Body of pancreas (tissue), 4 donors: Measurements from ENCODE around the gene PIGU. TPM values are rescaled to one million over a fixed set of nuclear protein-coding genes. Genes with fewer than 3 reads are reported as not detected.
A peak's percentile ranks its signal among the peaks of the same experiment; 100 is the strongest.

Experiments used
- ATAC-seq: fragments of 150-250 bp; one replicate; pipeline ENCODE4 v1.9.1; 2016
- DNase-seq, 4 donors: peaks; one replicate each; pipeline ENCODE4 v3.0.0-alpha.2; 2019
- H3K27ac ChIP-seq, 4 donors: fragments of 200-600 bp; sonication (generic); 1 replicate in 3 of 4; 2 replicates in 1 of 4; pipeline versions ENCODE4 v1.5.1 to v1.6.1; 2016 to 2019; ENCODE audit warnings: mild to moderate bottlenecking in 1 of 4, mixed read lengths in 1 of 4, moderate library complexity in 1 of 4
- H3K27me3 ChIP-seq, 2 donors: fragments of 200-600 bp; sonication (generic); one replicate each; pipeline ENCODE4 v1.6.0; 2016; ENCODE audit warnings: mild to moderate bottlenecking in 1 of 2
- H3K36me3 ChIP-seq, 2 donors: fragments of 200-600 bp; sonication (generic); replicated peaks in 1 of 2; 2 replicates each; pipeline ENCODE4 v1.5.1; 2016; ENCODE audit warnings: low read depth in 2 of 2; ENCODE audit not compliant: insufficient read depth in 1 of 2
- H3K4me1 ChIP-seq: fragments of 200-600 bp; sonication (generic); one replicate; pipeline ENCODE4 v1.6.0; 2016
- H3K4me3 ChIP-seq, 2 donors: fragments of 200-600 bp; sonication (generic); 1 replicate in 1 of 2; 2 replicates in 1 of 2; pipeline ENCODE4 v1.5.1; 2016 to 2019
- H3K9me3 ChIP-seq, 3 donors: fragments of 200-600 bp; sonication (generic); 1 replicate in 2 of 3; 2 replicates in 1 of 3; pipeline ENCODE4 v1.5.1; 2016
- POLR2A ChIP-seq, 3 donors: fragments of 450-650 bp; IDR thresholded peaks; one replicate each; pipeline ENCODE4 v1.6.1; 2016; ENCODE audit warnings: antibody characterized with exemption in 3 of 3, mild to moderate bottlenecking in 2 of 3
- WGBS, 2 donors: methylation state at CpG; one replicate each; pipeline ENCODE4 v1.1.5; 2017; 5-methylcytosine and 5-hydroxymethylcytosine counted together
- intact Hi-C: fragments of 100-400 bp; cut with DNase I; formaldehyde crosslinking; loops from one replicate; pipeline ENCODE4 v1.15.1; 2023
- total RNA-seq, 2 donors: library from RNA; depleted of rRNA; stranded (reverse); fragments of >200 nt; gene quantifications; one replicate each; pipeline ENCODE4 v1.1.0, GENCODE V29; 2016
- TF ChIP-seq, protein P1 (sequence below), 7 experiments: fragments of 450-650 bp in 4 of 7; fragments of 200-600 bp in 3 of 7; sonication (generic) in 3 of 7; IDR thresholded peaks; one replicate each; pipeline ENCODE4 v1.5.1; 2016 to 2019; ENCODE audit warnings: antibody characterized with exemption in 7 of 7

The PIGU gene
- total RNA-seq, 2 donors from 2014 or later: 4.4 to 14.8 TPM

DNA sequence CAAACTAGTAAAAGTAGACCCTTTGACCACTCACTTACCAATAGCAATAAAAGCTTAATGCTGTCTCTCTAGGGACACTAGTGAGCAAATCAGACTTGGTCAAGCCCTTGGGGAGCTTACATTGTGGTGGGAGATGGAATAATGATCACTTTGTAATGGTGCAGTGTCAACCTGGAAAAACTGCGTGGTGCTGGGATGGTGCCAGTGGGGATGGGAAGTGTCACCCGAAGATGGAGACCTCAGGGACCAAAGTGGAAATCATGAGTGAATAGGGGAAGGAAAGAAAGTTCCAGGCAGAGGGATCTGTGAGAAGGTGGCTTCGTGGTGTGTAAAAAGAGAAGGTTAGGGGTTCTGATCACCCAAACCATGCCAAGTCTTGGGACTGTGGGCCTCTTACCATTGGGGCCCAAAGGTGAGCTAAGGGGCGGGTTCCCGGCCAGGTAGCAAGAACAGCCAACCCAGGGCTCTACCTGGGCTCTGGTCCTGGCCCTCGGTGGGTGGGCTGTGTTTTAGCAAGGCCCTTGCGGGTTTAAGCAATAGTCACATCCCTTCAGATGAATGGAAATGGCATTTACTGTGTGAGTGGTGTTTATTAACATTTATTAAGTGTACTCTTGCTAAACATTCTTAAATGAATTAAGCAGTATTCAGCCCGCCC is 145.2 kb downstream of the PIGU start:
- TF ChIP-seq POLR2A (IDR thresholded peaks at IDR 0.05): no peak
- TF ChIP-seq, protein P1, sequence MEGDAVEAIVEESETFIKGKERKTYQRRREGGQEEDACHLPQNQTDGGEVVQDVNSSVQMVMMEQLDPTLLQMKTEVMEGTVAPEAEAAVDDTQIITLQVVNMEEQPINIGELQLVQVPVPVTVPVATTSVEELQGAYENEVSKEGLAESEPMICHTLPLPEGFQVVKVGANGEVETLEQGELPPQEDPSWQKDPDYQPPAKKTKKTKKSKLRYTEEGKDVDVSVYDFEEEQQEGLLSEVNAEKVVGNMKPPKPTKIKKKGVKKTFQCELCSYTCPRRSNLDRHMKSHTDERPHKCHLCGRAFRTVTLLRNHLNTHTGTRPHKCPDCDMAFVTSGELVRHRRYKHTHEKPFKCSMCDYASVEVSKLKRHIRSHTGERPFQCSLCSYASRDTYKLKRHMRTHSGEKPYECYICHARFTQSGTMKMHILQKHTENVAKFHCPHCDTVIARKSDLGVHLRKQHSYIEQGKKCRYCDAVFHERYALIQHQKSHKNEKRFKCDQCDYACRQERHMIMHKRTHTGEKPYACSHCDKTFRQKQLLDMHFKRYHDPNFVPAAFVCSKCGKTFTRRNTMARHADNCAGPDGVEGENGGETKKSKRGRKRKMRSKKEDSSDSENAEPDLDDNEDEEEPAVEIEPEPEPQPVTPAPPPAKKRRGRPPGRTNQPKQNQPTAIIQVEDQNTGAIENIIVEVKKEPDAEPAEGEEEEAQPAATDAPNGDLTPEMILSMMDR (IDR thresholded peaks at IDR 0.05): no peak
- intact Hi-C loops: no loop called here
- 80% methylated on average over 7 to 8 of the region's 8 CpGs for WGBS, 2 donors
- peaks cover 7 to 31% of the 10 kb centered on the region in 2 donors for H3K36me3 ChIP-seq
- no peak overlapping the region for H3K27ac ChIP-seq
- DNase-seq (peak in 1 of 4 donors; percentile 3), ATAC-seq (no peak)
- H3K4me3 ChIP-seq: no peak overlapping the region
- peaks cover 20% of the 10 kb centered on the region for H3K4me1 ChIP-seq
- no peaks in the 10 kb centered on the region for H3K27me3 ChIP-seq
- H3K9me3 ChIP-seq: no peaks in the 10 kb centered on the region

DNA sequence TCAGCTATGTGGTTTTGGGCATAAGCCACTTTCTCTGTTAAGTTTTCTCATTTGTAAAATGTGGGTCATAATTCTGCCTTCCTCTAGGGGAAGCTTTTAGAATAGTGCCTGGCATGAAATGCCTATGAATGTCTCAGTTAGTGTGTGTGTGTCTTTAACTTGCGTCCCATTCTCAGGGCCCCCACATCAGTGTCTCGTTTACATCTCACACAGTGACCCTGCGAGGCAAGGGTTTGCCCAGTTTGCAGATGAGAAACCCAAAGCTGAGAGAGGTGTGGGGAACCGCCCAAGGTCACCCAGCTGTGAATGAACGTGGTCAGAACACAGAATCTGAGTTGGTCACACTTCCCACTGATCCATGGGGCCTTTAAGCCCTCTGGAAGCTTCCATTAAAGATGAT is 146.6 kb downstream of the PIGU start:
- peaks cover 7 to 23% of the 10 kb centered on the region in 2 donors for H3K36me3 ChIP-seq
- no peak for TF ChIP-seq POLR2A (IDR thresholded peaks at IDR 0.05)
- TF ChIP-seq, protein P1 (IDR thresholded peaks at IDR 0.05): no peak
- DNase-seq (no peak), ATAC-seq (no peak)
- H3K9me3 ChIP-seq: no peaks in the 10 kb centered on the region
- H3K27ac ChIP-seq: no peak overlapping the region
- H3K27me3 ChIP-seq: no peaks in the 10 kb centered on the region
- no peak overlapping the region for H3K4me3 ChIP-seq
- intact Hi-C loops: no loop called here
- peaks cover 34% of the 10 kb centered on the region for H3K4me1 ChIP-seq
- WGBS, 2 donors: 67 to 69% methylated on average over 5 of the region's 5 CpGs

DNA sequence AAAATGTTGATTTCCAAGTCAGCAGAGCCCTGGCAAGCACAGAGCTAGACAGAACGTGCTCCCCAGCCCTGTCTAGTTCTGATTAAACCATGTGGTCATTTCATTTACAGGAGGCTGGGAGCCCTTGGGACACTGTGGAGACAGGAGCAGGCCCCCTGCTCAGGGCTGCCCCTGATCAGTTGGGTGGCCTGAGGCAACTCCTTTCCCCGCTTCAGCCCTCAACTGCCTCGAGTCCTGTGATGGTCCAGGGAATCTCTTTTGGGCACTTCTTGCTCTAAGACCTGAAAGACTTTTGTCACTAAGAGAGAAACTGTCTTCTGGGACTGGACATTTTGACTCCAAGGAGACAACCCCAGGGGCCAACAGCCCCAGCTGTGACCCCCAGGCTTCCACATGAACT is 147.2 kb downstream of the PIGU start:
- Histone ChIP-seq H3K27me3 (no peaks in the 10 kb centered on the region), H3K36me3 (peaks cover 2 to 18% of the 10 kb centered on the region in 2 donors), H3K27ac (peak overlapping the region in 1 of 4 donors; percentile 37), H3K9me3 (no peaks in the 10 kb centered on the region), H3K4me3 (no peak overlapping the region), H3K4me1 (peaks cover 37% of the 10 kb centered on the region)
- intact Hi-C loops: no loop called here
- TF ChIP-seq, protein P1 (IDR thresholded peaks at IDR 0.05): no peak
- no peak for TF ChIP-seq POLR2A (IDR thresholded peaks at IDR 0.05)
- WGBS, 2 donors: 85 to 86% methylated on average over 1 to 3 of the region's 3 CpGs
- DNase-seq (peak in 1 of 4 donors; percentile 4), ATAC-seq (no peak)

DNA sequence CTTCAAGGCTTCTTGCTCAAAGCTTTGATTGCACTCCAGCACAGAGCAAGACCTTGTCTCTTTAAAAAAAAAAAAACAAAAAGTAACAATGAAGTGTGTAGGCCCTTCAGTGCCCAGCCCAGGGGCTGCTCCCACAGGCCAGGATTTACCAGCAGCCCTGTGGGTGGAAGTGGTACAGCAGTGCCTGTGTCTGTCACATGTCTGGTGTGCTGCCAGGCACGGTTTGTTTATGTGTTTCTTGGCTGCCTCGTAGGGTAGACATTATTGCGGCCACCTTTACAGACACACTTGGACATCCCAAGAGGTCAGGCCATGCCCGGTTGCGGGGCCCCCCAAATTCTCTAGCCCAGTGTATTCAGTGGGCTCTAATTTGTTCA is 148.0 kb downstream of the PIGU start:
- DNase-seq: peak in 3 of 4 donors; percentile 40 to 62 (median 56)
- H3K27ac ChIP-seq: peak overlapping the region in 2 of 4 donors; percentile 16 to 37
- H3K9me3 ChIP-seq: no peaks in the 10 kb centered on the region
- H3K27me3 ChIP-seq: no peaks in the 10 kb centered on the region
- no peak for ATAC-seq
- peaks cover 0 to 11% of the 10 kb centered on the region in 2 donors for H3K36me3 ChIP-seq
- intact Hi-C loops: no loop called here
- H3K4me3 ChIP-seq: no peak overlapping the region
- no peak for TF ChIP-seq POLR2A (IDR thresholded peaks at IDR 0.05)
- TF ChIP-seq, protein P1 (IDR thresholded peaks at IDR 0.05): peak in 1 of 7 experiments; percentile 17
- WGBS, 2 donors: 44 to 55% methylated on average over 5 of the region's 5 CpGs
- peaks cover 37% of the 10 kb centered on the region for H3K4me1 ChIP-seq

DNA sequence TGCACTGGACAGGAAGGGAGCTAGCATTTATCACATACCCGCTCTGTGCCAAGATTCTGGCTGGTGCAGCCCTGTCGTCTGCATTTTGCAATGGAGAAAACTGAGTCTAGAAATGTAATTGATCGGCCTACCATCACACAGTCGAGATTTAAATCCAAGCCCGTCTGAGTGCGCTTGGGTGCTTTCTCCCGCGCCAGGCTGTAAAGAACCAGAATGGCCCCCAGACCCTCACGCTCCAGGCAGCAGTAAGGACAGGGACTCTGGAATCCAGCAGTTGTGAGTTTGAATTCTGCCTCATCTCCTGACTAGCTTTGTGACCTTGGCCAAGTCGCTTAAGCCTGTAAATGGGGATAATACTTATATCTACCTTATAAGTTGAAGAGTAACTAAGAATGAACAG is 149.9 kb downstream of the PIGU start:
- DNase-seq (no peak), ATAC-seq (no peak)
- peak overlapping the region in 3 of 4 donors; percentile 63 to 79 (median 71) for H3K27ac ChIP-seq
- no peaks in the 10 kb centered on the region for H3K27me3 ChIP-seq
- H3K4me1 ChIP-seq: peaks cover 50% of the 10 kb centered on the region
- H3K36me3 ChIP-seq: peaks cover 0 to 7% of the 10 kb centered on the region in 2 donors
- intact Hi-C loops: no loop called here
- H3K4me3 ChIP-seq: no peak overlapping the region
- H3K9me3 ChIP-seq: no peaks in the 10 kb centered on the region
- TF ChIP-seq, protein P1 (IDR thresholded peaks at IDR 0.05): no peak
- 77 to 80% methylated on average over 10 of the region's 10 CpGs for WGBS, 2 donors
